HUDEP-2 (cell line): Measurements from ENCODE around the gene KCNQ1.
A peak's percentile ranks its signal among the peaks of the same experiment; 100 is the strongest.

ENCODE experiments used
- DNase-seq, 76 experiments: peaks; one replicate each; lab custom pipeline; 2025; ENCODE audit not compliant: unreplicated experiment in 76 of 76; lab: John Stamatoyannopoulos, UW

Gene KCNQ1

GRCh38 chr11:2808850-2809846, 364.3 kb downstream of the KCNQ1 start:
- no peak for DNase-seq

- no peak for DNase-seq
Observed at GRCh38 chr11:2809854-2810253, 365.0 kb downstream of the KCNQ1 start.

- no peak for DNase-seq
Observed at GRCh38 chr11:2810411-2811205, 365.8 kb downstream of the KCNQ1 start.

- peak in 45 of 76 experiments; percentile 2 to 71 (median 21) for DNase-seq
Observed at GRCh38 chr11:2811206-2812091, 366.6 kb downstream of the KCNQ1 start.

- DNase-seq: no peak
Observed at GRCh38 chr11:2812371-2812991, 367.7 kb downstream of the KCNQ1 start.

GRCh38 chr11:2813141-2813908, 368.5 kb downstream of the KCNQ1 start:
- DNase-seq: no peak

GRCh38 chr11:2813968-2814367, 369.2 kb downstream of the KCNQ1 start:
- DNase-seq: no peak

GRCh38 chr11:2814751-2815150, 369.9 kb downstream of the KCNQ1 start:
- no peak for DNase-seq

- DNase-seq: no peak
Observed at GRCh38 chr11:2815762-2816496, 371.1 kb downstream of the KCNQ1 start.

GRCh38 chr11:2816523-2816922, 371.7 kb downstream of the KCNQ1 start:
- DNase-seq: no peak

GRCh38 chr11:2816941-2817421, 372.2 kb downstream of the KCNQ1 start:
- no peak for DNase-seq

GRCh38 chr11:2817431-2817830, 372.6 kb downstream of the KCNQ1 start:
- DNase-seq: no peak

- DNase-seq: no peak
Observed at GRCh38 chr11:2818021-2818420, 373.2 kb downstream of the KCNQ1 start.

- DNase-seq: no peak
Observed at GRCh38 chr11:2818503-2818902, 373.7 kb downstream of the KCNQ1 start.

GRCh38 chr11:2819316-2819715, 374.5 kb downstream of the KCNQ1 start:
- DNase-seq: no peak

GRCh38 chr11:2820976-2821375, 376.2 kb downstream of the KCNQ1 start:
- no peak for DNase-seq

- DNase-seq: no peak
Observed at GRCh38 chr11:2821891-2822290, 377.1 kb downstream of the KCNQ1 start.

GRCh38 chr11:2824851-2825250, 380.0 kb downstream of the KCNQ1 start:
- no peak for DNase-seq
